Left renal pelvis (tissue), 4 donors: ENCODE measurements around the gene DDX43. TPM values are rescaled to one million over a fixed set of nuclear protein-coding genes. Genes with fewer than 3 reads are reported as not detected.
"Not testable (repeated sequence)": the region's sequence is repeated elsewhere in the genome, so short reads cannot be mapped to it uniquely, and the experiment has no call there.

Experiments
- DNase-seq, 4 donors: peaks; one replicate each; pipeline ENCODE4 v3.0.0-alpha.2; 2013; ENCODE audit warnings: low read depth in 4 of 4, low spot score in 3 of 4
- polyA plus RNA-seq, 4 donors: library from polyadenylated mRNA; unstranded; fragments of 120-200 nt; gene quantifications; one replicate each; pipeline ENCODE4 v1.2.1, GENCODE V29; 2013; ENCODE audit not compliant: insufficient read length in 4 of 4

The DDX43 gene
- 1 to 10 TPM in 1 of 4 donors, under 1 TPM in 3; 0.74 to 1.2 (median 0.85) TPM for polyA plus RNA-seq

DNA sequence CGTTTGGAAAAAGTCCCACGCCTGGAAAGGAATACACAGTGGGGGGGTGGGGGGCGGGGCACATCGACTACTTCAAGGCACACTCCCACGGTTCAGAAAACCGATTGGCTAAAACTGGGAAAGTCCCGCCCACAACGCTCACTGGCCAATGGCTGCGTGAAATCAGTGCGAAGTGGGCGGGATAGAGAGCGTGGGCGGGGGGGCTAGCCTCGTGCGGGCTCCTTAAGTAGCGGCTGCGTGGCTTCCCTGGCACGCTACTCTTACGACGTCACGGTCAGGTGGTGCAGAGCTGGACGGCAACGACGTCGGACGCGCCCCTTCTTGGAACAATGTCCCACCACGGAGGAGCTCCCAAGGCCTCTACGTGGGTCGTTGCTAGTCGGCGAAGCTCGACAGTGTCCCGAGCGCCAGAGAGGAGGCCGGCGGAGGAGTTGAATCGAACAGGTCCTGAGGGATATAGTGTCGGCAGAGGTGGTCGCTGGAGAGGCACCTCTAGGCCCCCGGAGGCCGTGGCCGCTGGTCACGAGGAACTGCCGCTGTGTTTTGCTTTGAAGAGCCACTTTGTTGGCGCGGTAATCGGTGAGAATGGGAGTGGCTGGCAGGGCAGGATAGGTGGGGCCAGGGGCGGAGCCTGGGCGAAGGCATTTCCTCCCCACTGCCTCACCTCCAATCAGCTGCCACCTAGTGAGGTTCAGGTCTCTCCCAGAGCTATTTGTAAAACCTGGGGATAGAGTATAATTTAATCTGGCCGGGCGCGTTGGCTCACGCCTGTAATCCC is at the start of gene DDX43:
TSS of gene DDX43 (plus strand) at position 252 of the 778 bp plus-strand sequence. CDS start at position 330, 78 bp downstream.
- no peak for DNase-seq

DNA sequence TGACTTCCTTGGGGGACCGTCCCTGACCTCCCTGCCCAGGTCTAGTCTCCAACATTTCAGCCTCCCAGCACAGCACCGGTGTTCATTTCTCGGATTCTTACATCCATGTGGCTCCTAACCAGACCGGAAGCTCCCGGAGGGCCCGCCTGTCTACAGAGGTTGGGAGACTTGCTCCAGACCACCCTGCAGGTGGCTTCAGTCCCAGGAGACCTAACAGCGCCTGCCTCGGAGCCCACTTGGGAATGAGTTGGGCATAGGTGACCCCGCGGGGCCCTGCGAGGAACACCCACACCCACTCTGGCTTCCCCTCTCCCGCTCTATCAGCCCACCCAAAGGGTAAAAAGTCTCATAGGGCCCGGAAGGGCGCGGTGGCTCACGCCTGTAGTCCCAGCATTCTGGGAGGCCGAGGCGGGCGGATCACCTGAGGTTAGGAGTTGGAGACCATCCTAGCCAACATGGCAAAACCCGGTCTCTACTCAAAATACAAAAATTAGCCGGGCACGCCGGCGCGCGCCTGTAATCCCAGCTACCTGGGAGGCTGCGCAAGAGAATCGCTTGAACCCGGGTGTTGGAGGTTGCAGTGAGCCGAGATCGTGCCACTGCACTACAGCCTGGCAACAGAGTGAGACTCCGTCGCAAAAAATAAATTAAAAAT is 46.0 kb upstream of the DDX43 start:
- DNase-seq = no peak

GRCh38 chr6:73349311-73349710 is 45.3 kb upstream of the DDX43 start:
- no peak for DNase-seq

DNA sequence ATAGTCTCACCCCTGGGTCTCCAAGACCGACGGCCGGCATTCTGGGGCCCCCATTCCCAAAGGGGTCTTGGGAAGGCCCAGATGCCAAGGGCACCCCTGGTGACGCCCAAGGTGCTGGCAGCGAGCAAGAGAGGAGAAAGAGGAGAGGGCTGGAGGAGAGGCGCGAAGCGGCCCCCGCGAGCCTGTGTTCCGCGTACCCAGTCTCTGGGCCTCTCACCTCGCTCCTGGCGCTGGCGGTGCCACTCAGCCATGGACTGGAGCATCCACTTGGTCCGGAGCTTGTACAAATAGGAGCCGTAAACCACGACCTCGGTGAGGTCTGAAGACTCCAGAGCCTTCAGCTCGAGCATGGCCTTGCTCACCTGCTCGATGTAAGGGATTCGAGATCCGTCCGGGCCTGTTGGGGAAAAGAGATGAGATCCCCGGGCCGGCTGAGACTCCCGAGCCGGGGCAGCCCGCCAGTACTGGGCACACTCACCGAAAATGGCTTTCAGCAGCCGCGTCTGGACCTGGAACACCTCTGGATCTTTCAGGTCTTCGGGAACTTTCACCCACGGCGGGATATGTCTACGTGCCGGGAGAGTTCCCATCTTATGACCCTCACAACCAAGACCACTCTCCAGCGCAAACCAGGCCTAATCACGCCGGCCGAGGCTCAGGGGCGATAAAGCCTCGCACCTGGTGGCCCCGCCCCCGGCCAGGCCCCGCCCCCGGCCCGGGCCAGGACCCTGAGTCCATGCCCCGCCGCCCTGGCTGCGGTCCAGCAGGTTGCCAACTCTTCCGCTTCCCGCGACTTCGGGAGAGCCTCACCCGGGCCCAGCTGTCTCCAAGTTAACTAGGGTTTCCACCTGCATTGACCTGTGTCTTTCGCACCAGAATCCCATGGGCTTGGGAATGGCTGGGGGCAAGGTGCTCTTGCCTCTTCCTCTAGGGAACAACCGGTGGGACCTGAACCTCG is 40.7 kb upstream of the DDX43 start, which contains the start of gene DPPA5:
TSS of gene DPPA5 (minus strand) at position 641 of the 958 bp plus-strand sequence. CDS start at position 590, 51 bp downstream.
- no peak for DNase-seq

DNA sequence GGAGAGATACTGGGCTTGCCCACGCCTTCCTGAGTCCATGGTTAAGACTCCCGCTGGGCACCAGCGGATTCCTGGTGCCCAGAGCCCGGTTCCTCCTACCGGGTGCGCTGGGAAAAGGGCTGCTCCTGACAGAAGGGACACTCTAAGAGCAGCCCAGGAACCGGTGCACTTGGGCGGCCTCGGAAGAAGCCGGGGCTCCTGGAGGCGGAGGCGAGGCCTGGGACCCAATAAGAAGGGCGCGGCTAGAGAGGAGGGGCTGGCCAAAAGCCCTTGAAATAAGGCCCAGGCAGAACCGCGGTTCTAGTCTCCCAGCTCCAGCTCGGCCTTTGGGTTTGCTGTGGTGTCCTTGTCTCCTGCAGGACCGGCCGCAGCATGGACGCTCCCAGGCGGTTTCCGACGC is 32.3 kb upstream of the DDX43 start, which contains the start of gene KHDC3L:
TSS of gene KHDC3L (plus strand) at position 301 of the 400 bp plus-strand sequence. CDS start at position 373, 72 bp downstream.
- no peak for DNase-seq

DNA sequence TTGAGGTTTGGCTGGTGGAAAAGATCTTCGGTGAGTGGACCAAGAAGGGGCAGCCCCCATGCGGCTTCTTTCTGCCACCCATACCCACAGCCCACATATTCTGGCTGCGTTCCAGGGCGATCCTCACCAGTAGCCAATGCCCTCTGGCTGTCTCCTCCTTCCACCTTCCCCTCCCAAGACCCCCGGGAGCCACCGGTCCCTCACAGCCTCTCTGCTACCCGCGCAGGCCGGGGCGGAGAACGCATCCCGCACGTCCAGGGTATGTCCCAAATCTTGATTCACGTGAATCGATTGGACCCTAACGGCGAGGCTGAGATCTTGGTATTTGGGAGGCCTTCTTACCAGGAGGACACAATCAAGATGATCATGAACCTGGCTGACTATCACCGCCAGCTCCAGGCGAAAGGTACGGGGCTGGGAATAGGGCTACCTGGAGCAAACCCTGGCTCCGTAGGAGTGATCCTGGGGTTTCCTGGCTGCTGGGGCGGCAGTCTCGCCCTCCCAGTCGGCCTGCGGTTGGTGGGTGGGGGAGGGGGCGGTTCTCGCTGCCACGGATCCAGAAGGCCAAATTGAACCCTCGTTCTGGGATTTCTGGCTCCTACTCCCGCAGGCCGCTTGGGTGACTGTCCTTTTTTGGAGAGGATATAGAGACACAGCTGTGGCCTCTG is 31.6 kb upstream of the DDX43 start:
- no peak for DNase-seq

DNA sequence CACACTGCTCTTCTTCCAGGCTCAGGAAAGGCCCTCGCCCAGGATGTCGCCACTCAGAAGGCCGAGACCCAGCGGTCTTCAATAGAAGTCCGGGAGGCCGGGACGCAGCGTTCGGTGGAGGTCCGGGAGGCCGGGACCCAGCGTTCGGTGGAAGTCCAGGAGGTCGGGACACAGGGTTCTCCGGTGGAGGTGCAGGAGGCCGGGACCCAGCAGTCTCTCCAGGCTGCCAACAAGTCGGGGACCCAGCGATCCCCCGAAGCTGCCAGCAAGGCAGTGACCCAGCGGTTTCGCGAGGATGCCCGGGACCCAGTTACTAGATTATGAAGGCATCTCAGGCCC is 31.1 kb upstream of the DDX43 start:
- DNase-seq = no peak

DNA sequence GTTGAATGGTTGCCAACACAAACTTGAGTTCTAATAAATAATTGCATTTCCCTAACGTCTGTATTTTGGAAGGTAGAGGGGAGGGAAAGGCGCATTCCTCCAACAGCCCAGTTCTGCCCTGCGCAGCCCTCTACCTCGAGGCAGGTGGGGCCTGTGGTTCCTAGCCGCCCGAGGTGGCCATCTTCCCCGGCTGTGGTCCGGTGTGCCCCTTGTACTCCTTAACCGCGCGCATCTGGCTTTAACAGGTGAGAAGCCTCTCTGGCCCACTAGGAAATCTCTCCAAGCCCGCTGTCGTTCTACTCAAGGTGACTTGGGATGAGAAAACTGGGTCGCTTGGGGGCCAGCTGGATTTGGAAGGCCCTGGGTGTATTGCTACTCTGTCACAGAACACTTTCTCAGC is 30.5 kb upstream of the DDX43 start:
- DNase-seq = no peak

DNA sequence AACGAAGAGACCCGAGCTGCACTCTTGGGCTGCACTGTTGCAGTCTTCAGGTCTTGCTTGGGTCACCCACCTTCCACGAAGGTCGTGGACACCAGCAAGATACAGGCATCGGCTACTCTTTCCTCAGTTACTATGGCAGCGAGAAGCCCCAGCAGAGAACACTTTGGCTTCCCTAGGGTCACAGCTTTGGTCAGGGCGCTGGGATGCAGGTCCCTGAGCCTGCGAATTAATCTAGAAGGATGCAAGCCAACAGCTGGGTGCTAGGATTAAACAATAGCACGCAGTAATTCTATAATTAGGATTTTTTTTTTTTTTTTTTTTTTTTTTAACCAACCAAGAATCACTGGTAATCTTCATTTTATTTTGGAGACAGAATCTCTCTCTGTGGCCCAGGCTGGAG is 30.1 kb upstream of the DDX43 start:
- no peak for DNase-seq

DNA sequence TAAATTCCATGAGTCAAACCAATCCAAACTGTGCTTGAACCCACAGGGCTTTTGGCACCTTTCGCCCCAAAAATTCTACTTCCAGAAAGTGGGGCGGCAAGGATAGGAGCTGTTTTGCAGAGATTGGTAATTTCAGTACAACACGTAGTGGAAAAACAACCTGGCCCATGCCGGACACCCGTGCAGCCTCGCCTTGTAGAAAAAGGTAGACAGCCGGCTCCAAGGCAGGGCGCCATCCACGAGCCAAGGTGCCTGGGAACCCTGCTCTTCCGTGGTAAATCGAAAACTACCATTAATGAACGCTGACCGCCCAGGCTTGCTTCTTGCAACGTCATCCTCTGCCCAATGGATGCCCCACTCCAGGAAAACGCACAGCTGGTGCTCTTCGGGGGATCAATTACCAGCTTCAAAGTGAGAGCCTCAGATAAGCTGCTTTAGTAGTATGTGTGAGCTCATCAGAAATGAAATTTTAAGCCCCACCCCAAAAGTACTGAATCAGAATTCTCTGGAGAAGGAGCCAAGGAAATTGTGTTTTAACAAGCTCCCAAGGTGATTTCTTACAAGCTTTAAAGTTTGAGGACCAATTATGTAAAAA is 26.8 kb upstream of the DDX43 start:
- DNase-seq = no peak

GRCh38 chr6:73368675-73369074 is 26.0 kb upstream of the DDX43 start:
- DNase-seq = no peak

GRCh38 chr6:73369157-73369556 is 25.5 kb upstream of the DDX43 start:
- no peak for DNase-seq

- no peak for DNase-seq
These were observed 25.1 kb upstream of the DDX43 start, which contains the start of gene OOEP for GRCh38 chr6:73369563-73369962. Gene OOEP (minus strand): TSS chr6:73369897. CDS start chr6:73369792, 105 bp downstream.

DNA sequence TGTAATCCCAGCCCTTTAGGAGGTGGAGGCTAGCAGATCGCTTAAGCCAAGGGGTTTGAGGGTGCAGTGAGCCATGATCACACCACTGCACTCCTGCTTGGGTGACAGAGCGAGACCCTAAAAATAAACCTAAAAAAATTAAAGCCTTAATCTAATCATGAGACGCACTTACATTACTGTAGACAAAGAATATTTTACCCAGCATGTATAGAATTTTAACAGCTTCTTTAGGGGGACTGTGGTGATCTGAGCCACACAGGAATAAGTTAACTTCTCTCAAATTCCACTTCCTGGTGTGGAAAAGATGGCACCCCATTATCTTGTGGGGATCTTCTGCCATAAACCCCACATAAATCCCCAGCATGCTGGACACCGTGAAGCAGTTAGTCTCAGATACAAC is 22.6 kb upstream of the DDX43 start:
- no peak for DNase-seq

DNA sequence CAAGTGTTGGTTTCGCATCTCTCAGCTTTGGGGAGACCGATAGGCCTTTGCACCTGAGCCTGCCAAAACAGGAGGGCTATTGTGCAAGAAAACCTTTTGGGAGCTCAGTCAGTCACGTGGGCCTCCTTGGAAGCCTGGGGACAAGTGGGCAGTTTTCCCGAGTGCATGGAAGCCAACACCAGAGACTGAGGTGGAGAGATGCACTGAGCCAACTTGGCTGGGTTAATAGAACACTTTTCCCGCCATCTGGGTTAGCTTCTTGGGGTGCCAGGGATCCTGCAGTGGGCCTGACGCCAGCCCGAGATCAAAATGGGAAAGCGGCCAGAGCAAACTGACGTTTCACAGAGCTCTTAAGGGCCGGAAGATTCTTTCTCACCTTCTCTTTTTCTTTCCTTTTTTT is 22.1 kb upstream of the DDX43 start:
- no peak for DNase-seq

GRCh38 chr6:73375216-73375615 is 19.4 kb upstream of the DDX43 start:
- no peak for DNase-seq

- no peak for DNase-seq
These were observed 17.4 kb upstream of the DDX43 start for GRCh38 chr6:73377225-73377624.

GRCh38 chr6:73381531-73381930 is 13.1 kb upstream of the DDX43 start:
- not testable (repeated sequence) for DNase-seq

- no peak for DNase-seq
These were observed 12.0 kb upstream of the DDX43 start for GRCh38 chr6:73382462-73383113.
